ENCODE data around the gene TFB1M. TPM values are rescaled to one million over a fixed set of nuclear protein-coding genes. Genes with fewer than 3 reads are reported as not detected.

Gene TFB1M
- total RNA-seq, 4 donors from 2014 or later: 3.2 to 43.4 (median 16.5) TPM

- no peak for DNase-seq
- Histone ChIP-seq H3K4me1 (no peaks in the 10 kb centered on the region), H3K36me3 (no peaks in the 10 kb centered on the region), H3K9me3 (no peaks in the 10 kb centered on the region), H3K27me3 (no peaks in the 10 kb centered on the region), H3K27ac (peak overlapping the region in 1 of 4 donors; percentile 65), H3K4me3 (no peak overlapping the region)
- intact Hi-C loops (cut with DNase I; ENCODE audit: low total_unique reads) (loop anchor here (10.0 kb wide), 1 partner anchor 317 kb away; no protein-coding TSS in a partner anchor), in situ Hi-C loops (cut with MboI; ENCODE audit: low pct_ligation_motif_present in 1 of 4, low pct_unique_long_range_greater_than_20kb in 1 of 4, low sequenced_read_pairs in 3 of 4) (loop anchor here in 3 of 4 donors (10.0 kb wide), 3 partner anchors 57 to 317 kb away; no protein-coding TSS in a partner anchor)
- no peak for TF ChIP-seq POLR2AphosphoS5 (IDR thresholded peaks at IDR 0.05)
- TF ChIP-seq CTCF (IDR thresholded peaks at IDR 0.05): no peak
- no peak for TF ChIP-seq POLR2A (IDR thresholded peaks at IDR 0.05)
- no peak for TF ChIP-seq EP300 (IDR thresholded peaks at IDR 0.05; ENCODE audit: low read depth)
- 80 to 87% methylated on average over 2 to 8 of the region's 8 CpGs for WGBS, 2 donors (ENCODE audit: low coverage in 1 of 2)
Observed at GRCh38 chr6:155241966-155242365, 72.3 kb downstream of the TFB1M start.

- intact Hi-C loops (cut with DNase I; ENCODE audit: low total_unique reads): loop anchor here (10.0 kb wide), 1 partner anchor 316 kb away; no protein-coding TSS in a partner anchor
- in situ Hi-C loops (cut with MboI; ENCODE audit: low pct_ligation_motif_present in 1 of 4, low pct_unique_long_range_greater_than_20kb in 1 of 4, low sequenced_read_pairs in 3 of 4): loop anchor here in 3 of 4 donors (10.0 kb wide), 3 partner anchors 56 to 316 kb away; no protein-coding TSS in a partner anchor
- WGBS, 2 donors (ENCODE audit: low coverage in 1 of 2): 80 to 91% methylated on average over 1 to 19 of the region's 19 CpGs
Observed at GRCh38 chr6:155240905-155241600, 73.2 kb downstream of the TFB1M start.

GRCh38 chr6:155237613-155238012, 76.7 kb downstream of the TFB1M start:
- 88% methylated on average over 1 of the region's 1 CpG; no CpG with 5 or more reads in 1 of the 2 donors for WGBS, 2 donors (ENCODE audit: low coverage in 1 of 2)
- H3K27ac ChIP-seq: no peak overlapping the region
- H3K27me3 ChIP-seq: no peaks in the 10 kb centered on the region
- H3K4me3 ChIP-seq: no peak overlapping the region
- TF ChIP-seq CTCF (IDR thresholded peaks at IDR 0.05) (no peak), EP300 (IDR thresholded peaks at IDR 0.05; ENCODE audit: low read depth) (no peak), POLR2A (IDR thresholded peaks at IDR 0.05) (no peak), POLR2AphosphoS5 (IDR thresholded peaks at IDR 0.05) (no peak)
- in situ Hi-C loops (cut with MboI; ENCODE audit: low pct_ligation_motif_present in 1 of 4, low pct_unique_long_range_greater_than_20kb in 1 of 4, low sequenced_read_pairs in 3 of 4): no loop called here
- no peak for DNase-seq
- H3K36me3 ChIP-seq: no peaks in the 10 kb centered on the region
- no peaks in the 10 kb centered on the region for H3K9me3 ChIP-seq
- H3K4me1 ChIP-seq: peaks cover 0 to 4% (median 0%) of the 10 kb centered on the region in 4 donors
- intact Hi-C loops (cut with DNase I; ENCODE audit: low total_unique reads): no loop called here

More at GRCh38 chr6:155240905-155241600, 73.2 kb downstream of the TFB1M start:
- no peak overlapping the region for H3K4me3 ChIP-seq
- H3K4me1 ChIP-seq: no peaks in the 10 kb centered on the region
- peak overlapping the region in 1 of 4 donors; percentile 65 for H3K27ac ChIP-seq
- no peaks in the 10 kb centered on the region for H3K36me3 ChIP-seq
- no peaks in the 10 kb centered on the region for H3K9me3 ChIP-seq
- no peak for TF ChIP-seq EP300 (IDR thresholded peaks at IDR 0.05; ENCODE audit: low read depth)
- no peak for TF ChIP-seq CTCF (IDR thresholded peaks at IDR 0.05)
- DNase-seq: no peak
- H3K27me3 ChIP-seq: no peaks in the 10 kb centered on the region

GRCh38 chr6:155235087-155235486, 79.2 kb downstream of the TFB1M start:
- Histone ChIP-seq H3K9me3 (no peaks in the 10 kb centered on the region), H3K27ac (peak overlapping the region in 2 of 4 donors; percentile 29 to 32), H3K27me3 (no peaks in the 10 kb centered on the region), H3K4me1 (peaks cover 0 to 4% (median 0%) of the 10 kb centered on the region in 4 donors), H3K36me3 (no peaks in the 10 kb centered on the region), H3K4me3 (no peak overlapping the region)
- no peak for DNase-seq
- TF ChIP-seq EP300 (IDR thresholded peaks at IDR 0.05; ENCODE audit: low read depth): no peak
- no peak for TF ChIP-seq POLR2AphosphoS5 (IDR thresholded peaks at IDR 0.05)
- TF ChIP-seq CTCF (IDR thresholded peaks at IDR 0.05): no peak
- TF ChIP-seq POLR2A (IDR thresholded peaks at IDR 0.05): no peak
- WGBS, 2 donors (ENCODE audit: low coverage in 1 of 2): 45 to 67% methylated on average over 1 to 5 of the region's 5 CpGs
- in situ Hi-C loops (cut with MboI; ENCODE audit: low pct_ligation_motif_present in 1 of 4, low pct_unique_long_range_greater_than_20kb in 1 of 4, low sequenced_read_pairs in 3 of 4) (no loop called here), intact Hi-C loops (cut with DNase I; ENCODE audit: low total_unique reads) (no loop called here)

Data from transverse colon (tissue), 4 donors.